HEK293T (cell line): ENCODE measurements around the gene CCDC158.
"Not testable (repeated sequence)": the region's sequence is repeated elsewhere in the genome, so short reads cannot be mapped to it uniquely, and the experiment has no call there.

Experiments
- FOXM1 ChIP-seq: fragments of 450-650 bp; IDR thresholded peaks from 2 replicates; pipeline ENCODE4 v1.6.1; 2017; ENCODE audit warnings: mild to moderate bottlenecking, borderline replicate concordance
- PKNOX1 ChIP-seq: fragments of 450-650 bp; IDR thresholded peaks from 2 replicates; pipeline ENCODE4 v1.6.1; 2016
- SP1 ChIP-seq: fragments of 450-650 bp; IDR thresholded peaks from 2 replicates; pipeline ENCODE4 v1.6.1; 2017

- not testable (repeated sequence) for TF ChIP-seq FOXM1, SP1, PKNOX1
Observed at GRCh38 chr4:76423159-76423558, 2.2 kb upstream of the CCDC158 start.
